B cell (primary cell): Measurements from ENCODE around the gene A1BG. TPM values are rescaled to one million over a fixed set of nuclear protein-coding genes. Genes with fewer than 3 reads are reported as not detected.

Experiments
- ATAC-seq: fragments of 200-7000 bp; cut with Tn5 transposase; one replicate; pipeline ENCODE4 v1.10.0; 2021; ENCODE audit warnings: low read depth, mild to moderate bottlenecking, moderate number of reproducible peaks, moderate library complexity
- CTCF ChIA-PET: fragments of 350-600 bp; sonication (Branson Sonifier 250); formaldehyde crosslinking; loops from one replicate; lab custom pipeline; 2021; ENCODE audit warnings: antibody characterized with exemption, inconsistent platforms; lab: Charles Lee
- POLR2A ChIA-PET: fragments of 350-600 bp; sonication (Branson Sonifier 250); formaldehyde crosslinking; loops from one replicate; lab custom pipeline; 2021; ENCODE audit warnings: antibody characterized with exemption; lab: Charles Lee
- DNase-seq: peaks from one replicate; pipeline ENCODE4 v3.0.0; 2013
- H2AFZ ChIP-seq: 2 replicates; pipeline ENCODE4 v1.6.1; 2012; ENCODE audit warnings: mild to moderate bottlenecking, low read depth, low read length; ENCODE audit not compliant: insufficient read depth, poor library complexity, severe bottlenecking
- H3K27ac ChIP-seq, 2 donors: 1 replicate in 1 of 2; 2 replicates in 1 of 2; pipeline ENCODE4 v1.5.1; 2012 to 2013; ENCODE audit warnings: low read length in 2 of 2, mild to moderate bottlenecking in 2 of 2, moderate library complexity in 1 of 2
- H3K27me3 ChIP-seq, 4 experiments: fragments of 200-600 bp in 1 of 4; sonication (generic) in 1 of 4; replicated peaks in 1 of 4; 1 replicate in 2 of 4; 2 replicates in 2 of 4; pipeline versions ENCODE4 v1.6.1 to v1.7.0; 2013 to 2016; ENCODE audit warnings: low read length in 3 of 4, mild to moderate bottlenecking in 2 of 4, mixed read lengths in 1 of 4, moderate library complexity in 1 of 4; ENCODE audit not compliant: insufficient read depth in 4 of 4, control insufficient read depth in 3 of 4; ENCODE audit errors: control extremely low read depth in 1 of 4
- H3K36me3 ChIP-seq, 2 experiments: replicated peaks in 1 of 2; 1 replicate in 1 of 2; 2 replicates in 1 of 2; pipeline versions ENCODE4 v1.6.1 to v1.7.1; 2013; ENCODE audit warnings: low read length in 1 of 2; ENCODE audit not compliant: insufficient read depth in 2 of 2, control insufficient read depth in 1 of 2; ENCODE audit errors: control extremely low read depth in 1 of 2, extremely low read depth in 1 of 2
- H3K4me1 ChIP-seq, 2 donors: fragments of 200-600 bp in 1 of 2; sonication (generic) in 1 of 2; 1 replicate in 1 of 2; 2 replicates in 1 of 2; pipeline versions ENCODE4 v1.5.1 to v1.6.1; 2013 to 2017; ENCODE audit warnings: low read length in 2 of 2; ENCODE audit not compliant: control insufficient read depth in 2 of 2, insufficient read depth in 2 of 2
- H3K4me2 ChIP-seq: replicated peaks from 2 replicates; pipeline ENCODE3; 2012; ENCODE audit warnings: mild to moderate bottlenecking, low read depth, low read length; ENCODE audit not compliant: poor library complexity, severe bottlenecking
- H3K4me3 ChIP-seq, 5 experiments: fragments of 200-600 bp in 1 of 5; sonication (generic) in 1 of 5; 1 replicate in 3 of 5; 2 replicates in 2 of 5; pipeline versions ENCODE4 v1.5.1 to v1.7.0; 2011 to 2016; ENCODE audit warnings: low read length in 4 of 5, mild to moderate bottlenecking in 4 of 5, low read depth in 2 of 5, control low read depth in 1 of 5, moderate library complexity in 1 of 5; ENCODE audit not compliant: insufficient read depth in 1 of 5; ENCODE audit errors: control extremely low read depth in 1 of 5, extremely low read depth in 1 of 5
- H3K79me2 ChIP-seq: fragments of 200-600 bp; sonication (generic); one replicate; pipeline ENCODE4 v1.6.0; 2016; ENCODE audit warnings: low read length; ENCODE audit not compliant: control insufficient read depth, insufficient read depth
- H3K9ac ChIP-seq: fragments of 200-600 bp; sonication (generic); 2 replicates; pipeline ENCODE4 v1.6.1; 2017; ENCODE audit warnings: mild to moderate bottlenecking, low read length, moderate library complexity
- H3K9me3 ChIP-seq, 3 donors: one replicate each; pipeline versions ENCODE4 v1.6.1 to v1.7.1; 2013; ENCODE audit warnings: low read length in 2 of 3; ENCODE audit not compliant: control insufficient read depth in 2 of 3, insufficient read depth in 1 of 3; ENCODE audit errors: control extremely low read depth in 1 of 3
- H4K20me1 ChIP-seq: 2 replicates; pipeline ENCODE4 v1.6.0; 2012; ENCODE audit warnings: mild to moderate bottlenecking, low read length; ENCODE audit not compliant: insufficient read depth, control insufficient read depth, poor library complexity, severe bottlenecking
- H3K27ac Mint-ChIP-seq: one replicate; pipeline ENCODE4 v1.8.0; 2021; ENCODE audit warnings: mixed read lengths
- H3K27me3 Mint-ChIP-seq: one replicate; pipeline ENCODE4 v1.8.0; 2021; ENCODE audit warnings: mixed read lengths
- H3K4me1 Mint-ChIP-seq: one replicate; pipeline ENCODE4 v1.8.0; 2021; ENCODE audit warnings: mixed read lengths
- H3K4me3 Mint-ChIP-seq: one replicate; pipeline ENCODE4 v1.8.0; 2021; ENCODE audit warnings: mixed read lengths
- H3K9me3 Mint-ChIP-seq: one replicate; pipeline ENCODE4 v1.8.0; 2022; ENCODE audit warnings: mixed read lengths; ENCODE audit not compliant: insufficient read depth
- CTCF ChIP-seq: fragments of 200-600 bp; IDR thresholded peaks from one replicate; pipeline ENCODE4 v1.8.0; 2022; ENCODE audit warnings: antibody characterized with exemption, mild to moderate bottlenecking
- EZH2 ChIP-seq: IDR thresholded peaks from 2 replicates; pipeline ENCODE4 v1.6.1; 2012; ENCODE audit warnings: borderline replicate concordance, low read depth, mild to moderate bottlenecking, moderate library complexity, low read length; ENCODE audit not compliant: insufficient read depth, poor library complexity, severe bottlenecking
- WGBS: methylation state at CpG from one replicate; pipeline ENCODE4 v1.1.5; 2013; ENCODE audit warnings: missing lambda C conversion rate; ENCODE audit not compliant: insufficient coverage; 5-methylcytosine and 5-hydroxymethylcytosine counted together
- intact Hi-C: fragments of 100-400 bp; cut with micrococcal nuclease; formaldehyde crosslinking; loops from one replicate; pipeline ENCODE4 v1.10.0; 2022
- polyA plus RNA-seq: library from polyadenylated mRNA; depleted of rRNA; stranded (reverse); fragments of >200 nt; gene quantifications from 2 replicates; pipeline ENCODE4 v1.2.3, GENCODE V29; 2012
- total RNA-seq, 2 donors: library from RNA; stranded (reverse); fragments of 120-200 nt in 1 of 2; gene quantifications; 1 replicate in 1 of 2; 2 replicates in 1 of 2; pipeline versions ENCODE4 v1.2.3 to v1.2.4, GENCODE V29; 2013 to 2022

Gene A1BG
- total and polyA plus RNA-seq, 2 donors (not counting 1 experiment from before 2014, with no cell fraction given), result 18.4 to 52.6 TPM

GRCh38 chr19:58356766-58357480 lies 3.6 kb upstream of the A1BG start:
- Histone ChIP-seq H3K9me3 (peaks cover 0 to 14% (median 0%) of the 10 kb centered on the region in 3 donors), H4K20me1 (no peaks in the 10 kb centered on the region), H3K36me3 (no peaks in the 10 kb centered on the region), H3K27ac (no peak overlapping the region), H3K27me3 (peaks cover 0 to 19% (median 6%) of the 10 kb centered on the region in 4 experiments), H3K4me2 (peak overlapping the region; percentile 79), H2AFZ (peak overlapping the region; percentile 54), H3K4me1 (peaks cover 17 to 27% of the 10 kb centered on the region in 2 donors), H3K9ac (peak overlapping the region; percentile 39), H3K4me3 (peak overlapping the region in 4 of 5 experiments; percentile 32 to 43 (median 39)), H3K79me2 (no peaks in the 10 kb centered on the region)
- ATAC-seq (no peak), DNase-seq (no peak)
- Mint-ChIP-seq H3K4me1 (peaks cover 19% of the 10 kb centered on the region), H3K4me3 (peak overlapping the region; percentile 57), H3K27ac (no peak overlapping the region), H3K27me3 (peaks cover 3% of the 10 kb centered on the region), H3K9me3 (no peaks in the 10 kb centered on the region)
- ChIA-PET POLR2A (interaction anchor here (1.4 kb wide), 1 partner anchor 10 kb away, joined by 7 read pairs; no protein-coding TSS in a partner anchor), CTCF (interaction anchor here (0.6 kb wide), 1 partner anchor 499 kb away, joined by 4 read pairs; no protein-coding TSS in a partner anchor)
- intact Hi-C loops, result no loop called here
- WGBS, result 48% methylated on average over 75 of the region's 75 CpGs
- TF ChIP-seq CTCF (no peak), EZH2 (no peak)
